Stimulated activated CD8-positive, alpha-beta memory T cell treated with anti-CD3 and anti-CD28 coated beads, Interleukin-7, amount 100 ng/mL, for 1 hour (primary cell): Measurements from ENCODE around the gene VGLL2.

ENCODE experiments used
- DNase-seq, 2 donors: peaks; one replicate each; pipeline ENCODE4 v3.0.0-alpha.2; 2020; ENCODE audit warnings: low read depth in 2 of 2

Gene VGLL2

DNA sequence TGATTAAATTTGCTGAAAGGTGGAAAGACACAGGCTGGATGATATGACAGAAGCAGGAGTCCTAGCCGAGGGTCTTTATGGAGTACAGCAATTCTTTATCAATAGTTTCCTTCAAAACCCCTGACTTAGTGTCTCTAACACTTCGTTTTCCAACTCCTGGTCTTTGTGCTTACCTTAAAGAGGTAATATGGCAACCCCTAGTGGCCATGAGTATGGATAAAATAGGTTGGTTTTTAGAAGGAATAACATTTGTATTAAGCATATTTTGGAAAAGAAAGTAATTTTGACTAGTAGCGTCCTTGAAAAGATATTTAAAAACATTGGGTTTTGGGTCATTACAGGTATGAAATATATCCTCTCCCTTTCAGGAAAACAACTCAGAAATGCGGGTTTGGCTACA is 51.9 kb downstream of the VGLL2 start:
- DNase-seq: no peak
